ENCODE data around the gene ERMP1. TPM values are rescaled to one million over a fixed set of nuclear protein-coding genes. Genes with fewer than 3 reads are reported as not detected.

ERMP1 gene
- total and polyA plus RNA-seq, 2 of the 8 experiments (the other 6 are each of a cell fraction or from before 2014, with no cell fraction given) = 12.8 to 16.7 TPM

- Histone ChIP-seq H3K4me2 (ENCODE audit: insufficient read depth in 1 of 2, low read depth in 2 of 2, low read length in 2 of 2) (no peak overlapping the region), H4K91ac (replicated peaks; ENCODE audit: insufficient read length, low read length) (no peak overlapping the region), H4K20me1 (replicated peaks in 1 of 2; ENCODE audit: control insufficient read depth in 1 of 2, insufficient read depth in 2 of 2, low read length in 2 of 2) (peaks cover 1 to 3% of the 10 kb centered on the region in 2 experiments), H3K36me3 (ENCODE audit: control insufficient read depth in 2 of 4, insufficient read depth in 4 of 4, low read length in 3 of 4) (peaks cover 0 to 8% (median 4%) of the 10 kb centered on the region in 4 experiments; a peak in 3 of 8 replicates), H3K23ac (ENCODE audit: insufficient read length) (no peak overlapping the region), H3K27ac (ENCODE audit: low read depth, low read length) (no peak overlapping the region), H4K8ac (ENCODE audit: extremely low read depth, insufficient read depth, low read length) (no peak overlapping the region), H3K18ac (ENCODE audit: extremely low read depth, low read length) (no peak overlapping the region), H3K23me2 (ENCODE audit: low read depth, low read length) (no peaks in the 10 kb centered on the region), H3K79me2 (ENCODE audit: control insufficient read depth in 1 of 2, insufficient read depth in 2 of 2, low read length in 2 of 2) (no peaks in the 10 kb centered on the region), H2BK15ac (ENCODE audit: low read length) (no peak overlapping the region), H3K27me3 (replicated peaks in 1 of 4; ENCODE audit: control insufficient read depth in 3 of 4, extremely low read depth in 1 of 4, insufficient read depth in 3 of 4, low read length in 3 of 4) (no peaks in the 10 kb centered on the region), H3K9me3 (ENCODE audit: insufficient read depth in 2 of 2, low read depth in 1 of 2, low read length in 1 of 2) (no peaks in the 10 kb centered on the region), H3K4me1 (replicated peaks in 1 of 4; ENCODE audit: control insufficient read depth in 3 of 4, insufficient read depth in 4 of 4, low read length in 3 of 4) (no peaks in the 10 kb centered on the region), H3K4ac (replicated peaks; ENCODE audit: insufficient read length, low read depth, low read length) (no peak overlapping the region), H2BK12ac (ENCODE audit: low read depth, low read length) (no peak overlapping the region), H2BK20ac (ENCODE audit: low read length) (no peak overlapping the region), H2AFZ (ENCODE audit: low read length) (no peak overlapping the region), H4K5ac (ENCODE audit: insufficient read length, low read depth, low read length) (no peak overlapping the region), H2AK5ac (ENCODE audit: low read depth, low read length) (no peak overlapping the region), H3K14ac (ENCODE audit: insufficient read length) (no peak overlapping the region), H3K79me1 (ENCODE audit: low read depth, low read length) (no peaks in the 10 kb centered on the region), H2BK120ac (replicated peaks; ENCODE audit: low read depth, low read length) (no peak overlapping the region), H3K4me3 (ENCODE audit: extremely low read depth in 1 of 4, insufficient read depth in 2 of 4, low read depth in 3 of 4, low read length in 4 of 4) (no peak overlapping the region), H3K56ac (replicated peaks; ENCODE audit: insufficient read length, low read depth, low read length) (no peak overlapping the region), H3K9ac (replicated peaks in 1 of 4; ENCODE audit: extremely low read depth in 1 of 4, low read depth in 3 of 4, low read length in 3 of 4) (no peak overlapping the region), H2BK5ac (ENCODE audit: low read depth, low read length) (no peak overlapping the region)
- DNase-seq (ENCODE audit: low read depth in 1 of 2, low spot score in 2 of 2) = no peak
- 100% methylated on average over 1 of the region's 1 CpG; no CpG with 5 or more reads in 1 of the 2 experiments for WGBS, 2 experiments (ENCODE audit: extremely low coverage in 1 of 2, insufficient coverage in 1 of 2, insufficient read length in 1 of 2, insufficient replicate concordance in 2 of 2, low coverage in 1 of 2, low lambda C conversion rate in 2 of 2, missing lambda C conversion rate in 1 of 2)
- ChIA-PET POLR2A (ENCODE audit: partially characterized antibody) (no interaction called here), CTCF (ENCODE audit: partially characterized antibody) (interaction anchor here (0.5 to 1.7 kb wide), 2 partner anchors 61 to 769 kb away, joined by 3 to 4 read pairs; no protein-coding TSS in a partner anchor)
- FAIRE-seq = no peak
- TF ChIP-seq CBX8 (IDR thresholded peaks at IDR 0.05; ENCODE audit: borderline replicate concordance, low read depth, low read length) (no peak), ZNF274 (IDR thresholded peaks at IDR 0.05; ENCODE audit: borderline replicate concordance, extremely low read depth, low read length) (no peak), TAF7 (optimal IDR thresholded peaks at IDR 0.05; ENCODE audit: borderline replicate concordance, low read depth, low read length) (no peak), JUND (IDR thresholded peaks at IDR 0.05; ENCODE audit: low read length) (no peak), CEBPB (IDR thresholded peaks at IDR 0.05; ENCODE audit: low read depth, low read length) (no peak), POU5F1 (IDR thresholded peaks at IDR 0.05; ENCODE audit: low read depth, low read length) (no peak), JUN (IDR thresholded peaks at IDR 0.05; ENCODE audit: low read depth, low read length) (no peak), GTF2F1 (IDR thresholded peaks at IDR 0.05; ENCODE audit: borderline replicate concordance, low read depth, low read length) (no peak), RBBP5 (IDR thresholded peaks at IDR 0.05; ENCODE audit: borderline replicate concordance, low read depth, low read length) (no peak)
Observed at GRCh38 chr9:5825223-5825622, 7.7 kb downstream of the ERMP1 start.

Measured in H1 (cell line).